AG09319 (cell line): ENCODE measurements around the gene SUPT6H.

Source experiments
- DNase-seq: peaks from one replicate; pipeline ENCODE4 v3.0.0-alpha.2; 2010; ENCODE audit warnings: low read depth; ENCODE audit errors: extremely low read depth
- TF ChIP-seq, protein P1 (sequence below): IDR thresholded peaks from 2 replicates; pipeline ENCODE4 v1.5.1; 2011; ENCODE audit warnings: low read depth, mild to moderate bottlenecking, inconsistent platforms, low read length, moderate library complexity

The SUPT6H gene

DNA sequence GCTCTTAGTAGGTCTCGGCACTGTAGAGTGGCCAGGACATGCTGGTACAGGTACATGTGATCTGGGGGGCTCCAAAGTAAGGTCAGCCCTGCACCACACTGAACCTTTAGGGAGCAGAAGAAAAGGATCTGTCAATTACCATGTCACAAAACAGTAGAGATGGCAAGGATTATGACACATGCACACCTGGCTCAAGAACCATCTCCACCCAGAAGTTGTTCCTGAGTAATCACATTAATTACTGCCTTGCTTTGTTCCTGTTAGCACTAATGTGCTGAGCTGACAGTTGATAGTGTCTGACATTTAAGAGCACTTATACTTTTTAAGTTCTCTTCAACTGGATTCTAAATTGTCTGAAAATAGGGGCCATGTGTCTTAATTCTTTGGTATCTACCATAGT lies 26.5 kb upstream of the SUPT6H start:
- TF ChIP-seq, protein P1, sequence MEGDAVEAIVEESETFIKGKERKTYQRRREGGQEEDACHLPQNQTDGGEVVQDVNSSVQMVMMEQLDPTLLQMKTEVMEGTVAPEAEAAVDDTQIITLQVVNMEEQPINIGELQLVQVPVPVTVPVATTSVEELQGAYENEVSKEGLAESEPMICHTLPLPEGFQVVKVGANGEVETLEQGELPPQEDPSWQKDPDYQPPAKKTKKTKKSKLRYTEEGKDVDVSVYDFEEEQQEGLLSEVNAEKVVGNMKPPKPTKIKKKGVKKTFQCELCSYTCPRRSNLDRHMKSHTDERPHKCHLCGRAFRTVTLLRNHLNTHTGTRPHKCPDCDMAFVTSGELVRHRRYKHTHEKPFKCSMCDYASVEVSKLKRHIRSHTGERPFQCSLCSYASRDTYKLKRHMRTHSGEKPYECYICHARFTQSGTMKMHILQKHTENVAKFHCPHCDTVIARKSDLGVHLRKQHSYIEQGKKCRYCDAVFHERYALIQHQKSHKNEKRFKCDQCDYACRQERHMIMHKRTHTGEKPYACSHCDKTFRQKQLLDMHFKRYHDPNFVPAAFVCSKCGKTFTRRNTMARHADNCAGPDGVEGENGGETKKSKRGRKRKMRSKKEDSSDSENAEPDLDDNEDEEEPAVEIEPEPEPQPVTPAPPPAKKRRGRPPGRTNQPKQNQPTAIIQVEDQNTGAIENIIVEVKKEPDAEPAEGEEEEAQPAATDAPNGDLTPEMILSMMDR, result no peak
- DNase-seq, result no peak

DNA sequence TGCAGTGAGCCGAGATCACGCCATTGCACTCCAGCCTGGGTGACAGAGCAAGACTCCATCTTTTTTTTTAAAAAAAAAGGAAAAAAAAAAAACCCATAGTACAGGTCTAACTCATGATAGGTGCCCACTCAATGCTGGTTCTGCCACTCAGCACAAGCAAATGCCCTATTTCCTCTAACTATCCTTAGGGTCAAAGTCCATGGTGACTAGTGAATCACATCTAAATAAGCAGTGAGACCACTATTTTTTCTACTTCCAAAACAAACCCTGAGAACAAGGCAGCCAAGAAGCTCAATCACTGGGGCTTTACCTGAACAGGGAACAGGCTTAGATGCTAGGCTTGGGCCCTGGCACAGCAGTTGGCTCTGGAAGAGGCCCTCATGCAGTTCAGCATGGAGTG lies 20.4 kb upstream of the SUPT6H start:
- TF ChIP-seq, protein P1, result no peak
- no peak for DNase-seq

DNA sequence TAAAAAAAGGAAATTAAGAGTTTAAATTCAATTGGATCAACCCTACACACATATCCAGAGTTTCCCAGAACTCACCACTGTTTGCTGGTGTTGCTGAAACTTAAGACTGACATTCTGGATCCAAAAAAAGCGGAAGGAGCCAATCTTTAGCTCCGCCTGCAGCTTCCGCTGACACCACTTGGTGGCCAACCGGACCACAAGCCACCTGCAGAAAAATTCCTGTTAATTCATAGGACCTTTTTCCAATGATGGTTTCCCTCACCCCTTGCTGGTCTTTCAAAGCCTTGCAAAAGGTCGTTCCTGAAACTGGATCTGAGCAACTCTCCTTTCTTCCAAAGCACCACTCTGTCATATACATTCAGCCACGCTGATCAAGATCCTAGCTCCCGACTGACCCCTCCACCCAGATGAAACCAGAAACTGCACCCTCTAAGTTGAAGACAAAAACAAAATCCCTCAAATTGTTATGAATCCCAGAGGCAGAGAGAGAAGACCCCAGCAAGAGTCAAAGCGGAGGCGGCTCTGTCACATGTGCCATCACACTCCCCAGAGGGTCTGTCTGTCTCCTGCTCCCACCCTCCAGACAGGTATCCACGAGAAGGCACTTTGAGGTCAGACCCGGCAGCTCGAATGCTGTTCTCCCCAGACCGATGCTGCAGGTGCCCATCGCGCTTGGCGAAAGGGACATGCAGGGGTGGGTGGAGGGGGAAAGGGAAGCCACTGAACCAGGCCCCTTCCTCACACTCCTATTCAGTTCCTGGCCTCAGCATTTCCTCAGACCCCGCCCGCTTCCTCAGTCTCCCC lies 17.8 kb upstream of the SUPT6H start:
- no peak for DNase-seq
- TF ChIP-seq, protein P1, result peak; percentile 33

DNA sequence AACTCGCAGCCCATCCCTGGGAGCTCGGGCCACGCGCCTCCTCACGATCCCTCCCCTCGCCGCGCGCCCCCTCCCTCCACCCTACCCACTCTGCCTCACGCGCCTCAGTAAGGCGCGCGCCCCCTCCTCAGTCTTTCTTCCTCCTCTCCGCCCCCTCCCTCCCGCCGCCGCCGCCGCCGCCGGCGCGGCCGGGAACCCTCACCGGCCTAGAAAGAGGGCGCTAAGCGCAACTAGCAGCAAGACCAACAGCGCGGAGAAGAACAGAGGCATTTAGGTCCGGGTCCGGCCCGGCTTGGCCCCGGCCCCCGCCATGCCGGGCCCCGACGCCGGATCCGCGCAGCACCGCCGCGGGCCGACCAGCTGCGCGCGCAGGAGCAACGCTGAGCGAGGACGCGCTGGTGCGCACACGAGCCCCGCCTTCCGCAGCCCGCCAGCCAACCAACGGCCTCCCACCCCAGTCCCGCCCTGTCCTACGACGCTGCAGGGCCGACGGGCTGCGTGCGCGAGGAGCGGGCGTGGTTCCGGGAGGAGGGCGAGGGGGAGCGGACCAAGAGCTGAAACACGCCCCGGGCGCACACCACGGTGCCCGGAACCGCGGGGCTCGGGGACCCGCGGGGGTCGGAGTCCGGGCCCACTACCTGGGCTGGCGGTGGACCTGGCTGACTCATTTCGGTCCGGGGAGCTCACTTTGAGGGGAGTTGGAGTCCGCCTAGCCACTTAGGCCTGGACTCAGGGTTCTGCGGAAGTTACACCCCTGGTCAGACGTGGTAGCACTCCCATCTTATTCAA lies 17.0 kb upstream of the SUPT6H start, which contains the start of gene BLTP2:
Gene BLTP2, minus strand, starts transcription at position 372 of the 789 bp plus-strand sequence. Its CDS starts 102 bp downstream, at position 270.
- DNase-seq, result peak; percentile 86
- TF ChIP-seq, protein P1, result no peak

DNA sequence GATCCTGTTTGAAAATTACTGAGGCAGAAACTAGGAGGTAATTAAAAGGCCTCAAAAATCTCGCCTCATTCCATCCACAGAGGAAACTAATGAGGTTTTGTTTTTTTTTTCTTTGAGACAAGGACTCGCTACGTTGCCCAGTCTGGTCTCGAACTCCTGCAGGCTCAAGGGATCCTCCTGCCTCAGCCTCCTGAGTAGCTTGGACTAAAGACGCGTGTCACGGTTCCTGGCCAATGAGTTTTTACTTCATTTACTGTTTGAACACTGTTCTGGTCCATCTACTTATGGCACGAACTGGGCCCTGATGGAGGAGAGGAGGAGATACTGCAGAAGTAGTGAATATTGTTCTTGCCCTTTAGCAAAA lies 16.4 kb upstream of the SUPT6H start:
- TF ChIP-seq, protein P1, result no peak

DNA sequence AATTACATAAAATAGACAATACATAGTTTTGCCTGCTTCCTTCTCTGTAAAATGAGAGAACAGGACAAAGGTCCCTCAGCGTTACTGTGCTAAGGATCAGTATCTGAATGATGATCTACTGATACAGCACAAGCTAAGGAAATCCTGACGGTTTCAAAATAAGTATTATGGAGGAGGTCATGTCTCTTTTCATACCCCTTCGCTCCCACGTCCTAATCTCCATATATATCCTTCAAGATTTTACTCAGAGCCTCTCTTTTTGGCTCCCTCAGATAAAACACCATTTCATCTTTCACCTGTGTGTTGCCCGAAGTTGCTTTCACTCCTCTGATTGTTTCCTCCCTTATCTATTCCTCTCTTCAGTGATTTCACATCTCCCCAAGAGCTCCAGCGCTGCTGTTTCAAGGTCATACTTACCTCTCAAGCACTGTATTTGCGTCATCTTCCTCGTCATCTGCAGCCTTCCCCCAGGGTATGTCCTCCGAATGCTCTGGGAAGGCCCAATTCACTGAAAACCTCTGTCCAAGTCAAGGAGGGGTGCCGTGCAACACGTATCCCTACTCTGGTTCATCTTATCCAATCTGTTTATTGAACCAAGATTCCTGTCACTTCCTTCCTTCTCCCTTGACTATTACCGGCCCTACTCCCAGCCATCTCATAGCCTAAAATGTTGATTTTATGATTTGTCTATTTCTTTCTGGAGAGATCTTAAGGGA lies 15.8 kb upstream of the SUPT6H start:
- DNase-seq, result no peak
- TF ChIP-seq, protein P1, result no peak

More for the DNA sequence above, 16.4 kb upstream of the SUPT6H start:
- no peak for DNase-seq
